ENCODE data around the gene KRTAP2-3.

- no peak for TF ChIP-seq MTA3 (IDR thresholded peaks at IDR 0.05; ENCODE audit: borderline replicate concordance, low read length)
- TF ChIP-seq DPF2 (IDR thresholded peaks at IDR 0.05): no peak
- TF ChIP-seq RBBP5 (conservative IDR thresholded peaks at IDR 0.05): no peak
- TF ChIP-seq POLR2AphosphoS2 (IDR thresholded peaks at IDR 0.05; ENCODE audit: low read depth, low read length): no peak
- TF ChIP-seq USF2 (IDR thresholded peaks at IDR 0.05; ENCODE audit: borderline replicate concordance, low read depth, low read length): no peak
- no peak for TF ChIP-seq MAX (IDR thresholded peaks at IDR 0.05; ENCODE audit: low read depth, low read length)
- no peak for TF ChIP-seq RAD21 (IDR thresholded peaks at IDR 0.05; ENCODE audit: insufficient read depth, low read depth, low read length)
- no peak for TF ChIP-seq MXI1 (IDR thresholded peaks at IDR 0.05; ENCODE audit: low read depth, low read length)
- no peak for TF ChIP-seq JUND (IDR thresholded peaks at IDR 0.05; ENCODE audit: low read depth, low read length)
These were observed 50.0 kb downstream of the KRTAP2-3 start for GRCh38 chr17:41009936-41010335.

All from GM12878 (cell line).